ENCODE results near the gene PTPN14. TPM values are rescaled to one million over a fixed set of nuclear protein-coding genes. Genes with fewer than 3 reads are reported as not detected.

The PTPN14 gene
- total and polyA plus RNA-seq, 2 of the 4 experiments (the other 2 are of a cell fraction), result 21.5 to 31.7 TPM

DNA sequence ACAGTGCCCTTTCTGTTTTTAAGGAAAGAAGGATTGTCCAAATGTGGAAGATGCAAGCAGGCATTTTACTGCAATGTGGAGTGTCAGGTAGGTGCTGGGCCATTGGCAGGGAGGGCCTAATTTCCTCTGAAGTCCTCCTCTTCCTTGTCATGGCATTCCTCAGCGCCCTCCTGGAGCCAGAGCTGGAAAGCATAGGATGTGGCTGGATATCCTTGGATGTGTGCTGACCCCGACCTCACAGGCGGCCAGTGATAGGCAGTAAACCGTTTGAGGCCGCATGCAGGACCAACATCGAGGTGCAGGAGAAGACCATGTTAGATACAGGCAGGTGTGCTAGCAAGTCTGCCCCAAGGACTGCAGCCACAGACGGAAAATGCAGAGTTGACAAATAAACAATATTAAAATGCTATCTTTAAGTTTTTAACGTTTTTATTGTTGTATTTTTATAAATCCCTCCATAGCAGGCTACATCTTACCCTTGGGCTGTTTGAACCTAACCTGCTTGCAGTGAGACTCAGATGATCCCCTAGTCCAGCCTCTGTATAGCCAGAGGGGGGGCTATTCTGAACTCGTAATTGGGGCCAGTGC is 246.1 kb downstream of the PTPN14 start:
- H2BK15ac ChIP-seq (ENCODE audit: low read depth, low read length), result no peak overlapping the region
- BruUV-seq (replicated peaks), result no TSS peak
- H3K14ac ChIP-seq (replicated peaks; ENCODE audit: low read depth, low read length), result no peak overlapping the region
- H3K4ac ChIP-seq (ENCODE audit: low read depth, low read length), result no peak overlapping the region
- no peak for ATAC-seq (ENCODE audit: low read depth)
- no peak overlapping the region for H3K56ac ChIP-seq (ENCODE audit: extremely low read depth, insufficient read depth, low read length)
- no peak overlapping the region for H2BK5ac ChIP-seq (ENCODE audit: low read depth, low read length, poor library complexity, severe bottlenecking)
- in situ Hi-C loops (cut with MboI; ENCODE audit: low sequenced_read_pairs), result no loop called here
- no peak overlapping the region for H3K27ac ChIP-seq (ENCODE audit: insufficient read depth, low read length)
- H3K79me1 ChIP-seq (ENCODE audit: low read depth in 1 of 2, low read length in 2 of 2), result peaks cover 12 to 16% of the 10 kb centered on the region in 2 experiments
- no peak overlapping the region for H2AK5ac ChIP-seq (ENCODE audit: low read depth, low read length)
- ChIA-PET POLR2A (ENCODE audit: unreplicated experiment) (interaction anchor here (0.6 to 0.7 kb wide), 2 partner anchors 277 to 308 kb away, joined by 3 read pairs; no protein-coding TSS in a partner anchor), CTCF (no interaction called here)
- H4K20me1 ChIP-seq (ENCODE audit: insufficient read depth, low read length), result no peaks in the 10 kb centered on the region
- H2BK120ac ChIP-seq (ENCODE audit: low read depth, low read length), result no peak overlapping the region
- H2AK9ac ChIP-seq (replicated peaks; ENCODE audit: low read depth, low read length, poor library complexity), result no peak overlapping the region
- no peak overlapping the region for H4K5ac ChIP-seq (ENCODE audit: low read depth, low read length)
- WGBS, 2 experiments (ENCODE audit: extremely low coverage in 2 of 2, insufficient read length in 1 of 2), result 90% methylated on average over 5 of the region's 9 CpGs; no CpG with 5 or more reads in 1 of the 2 experiments
- peaks cover 4% of the 10 kb centered on the region; the same call in 1 of the 2 replicates for H3K4me1 ChIP-seq (ENCODE audit: control insufficient read depth, insufficient read depth, low read length)
- H3K9me1 ChIP-seq (ENCODE audit: insufficient read depth, low read length), result peaks cover 5% of the 10 kb centered on the region; the same call in 1 of the 2 replicates
- H3K18ac ChIP-seq (ENCODE audit: low read depth, low read length), result no peak overlapping the region
- no peak overlapping the region for H3K9ac ChIP-seq (ENCODE audit: low read depth, low read length)
- no peak overlapping the region for H2BK20ac ChIP-seq (ENCODE audit: low read depth, low read length)
- H4K91ac ChIP-seq (ENCODE audit: insufficient read depth, low read depth, low read length), result no peak overlapping the region
- no peak for DNase-seq
- no peak overlapping the region for H3K23ac ChIP-seq (ENCODE audit: low read depth, low read length)
- intact Hi-C loops (cut with micrococcal nuclease), result no loop called here
- no peak overlapping the region for H2AFZ ChIP-seq (replicated peaks; ENCODE audit: low read length, poor library complexity)
- no peaks in the 10 kb centered on the region for H3K27me3 ChIP-seq (ENCODE audit: control insufficient read depth, insufficient read depth, low read length)
- no peaks in the 10 kb centered on the region for H3K9me3 ChIP-seq (ENCODE audit: control insufficient read depth, insufficient read depth, low read length)
- dilution Hi-C loops (cut with HindIII; ENCODE audit: low sequenced_read_pairs, unreplicated experiment), result no loop called here
- H4K8ac ChIP-seq (ENCODE audit: low read depth in 2 of 2, low read length in 2 of 2), result no peak overlapping the region
- H3K36me3 ChIP-seq (ENCODE audit: control insufficient read depth, insufficient read depth, low read length), result no peaks in the 10 kb centered on the region
- TF ChIP-seq FOS (IDR thresholded peaks at IDR 0.05; ENCODE audit: low read depth, low read length) (no peak), RFX5 (IDR thresholded peaks at IDR 0.05; ENCODE audit: low read depth, low read length) (no peak), CEBPB (IDR thresholded peaks at IDR 0.05; ENCODE audit: low read depth, low read length) (no peak), BHLHE40 (IDR thresholded peaks at IDR 0.05; ENCODE audit: low read depth, low read length) (no peak), RAD21 (IDR thresholded peaks at IDR 0.05; ENCODE audit: low read length) (no peak), CTCF (conservative IDR thresholded peaks at IDR 0.05; ENCODE audit: low read depth, low read length) (no peak), MAFK (IDR thresholded peaks at IDR 0.05; ENCODE audit: low read depth, low read length) (no peak)
- H3K4me3 ChIP-seq (ENCODE audit: insufficient read depth, low read depth, low read length), result no peak overlapping the region
- no peak overlapping the region for H3K4me2 ChIP-seq (ENCODE audit: low read depth, low read length)

All from IMR-90 (cell line).